Colonic mucosa (tissue), 4 donors: Measurements from ENCODE around the gene SYNJ2BP. TPM values are rescaled to one million over a fixed set of nuclear protein-coding genes. Genes with fewer than 3 reads are reported as not detected.

Source experiments
- DNase-seq: peaks from one replicate; pipeline ENCODE4 v3.0.0-alpha.2; 2020
- H3K27ac ChIP-seq: fragments of 200-600 bp; one replicate; pipeline ENCODE4 v1.8.0; 2021
- H3K27me3 ChIP-seq: fragments of 200-600 bp; one replicate; pipeline ENCODE4 v1.8.0; 2021
- H3K36me3 ChIP-seq: fragments of 200-600 bp; one replicate; pipeline ENCODE4 v1.8.0; 2021
- H3K4me1 ChIP-seq: fragments of 200-600 bp; one replicate; pipeline ENCODE4 v1.8.0; 2021; ENCODE audit warnings: mild to moderate bottlenecking
- H3K4me3 ChIP-seq: fragments of 200-600 bp; one replicate; pipeline ENCODE4 v1.8.0; 2021
- H3K9ac ChIP-seq, 2 donors: one replicate each; pipeline ENCODE4 v1.7.0; 2013; ENCODE audit warnings: control low read depth in 2 of 2, low read depth in 2 of 2, low read length in 2 of 2
- H3K9me3 ChIP-seq: fragments of 200-600 bp; one replicate; pipeline ENCODE4 v1.8.0; 2021
- CTCF ChIP-seq: fragments of 200-600 bp; IDR thresholded peaks from one replicate; pipeline ENCODE4 v1.8.0; 2022; ENCODE audit warnings: antibody characterized with exemption, mild to moderate bottlenecking
- intact Hi-C: fragments of 100-400 bp; cut with DNase I; formaldehyde crosslinking; loops from one replicate; pipeline ENCODE4 v1.14.1; 2022
- total RNA-seq, 2 donors: library from RNA; stranded (reverse); fragmentation: NEBNext Ultra II Directional in 1 of 2; extraction: Animal tissue kit (Norgen Biotek cat#: 25700) in 1 of 2; gene quantifications; one replicate each; pipeline ENCODE4 v1.2.1, GENCODE V29; 2021
- donor health status: healthy.
- donor health status: DM: no; HTN: no; CAD: no.
- donor health status: DM: no; HTN: no; CAD: no.

SYNJ2BP gene, protein sequence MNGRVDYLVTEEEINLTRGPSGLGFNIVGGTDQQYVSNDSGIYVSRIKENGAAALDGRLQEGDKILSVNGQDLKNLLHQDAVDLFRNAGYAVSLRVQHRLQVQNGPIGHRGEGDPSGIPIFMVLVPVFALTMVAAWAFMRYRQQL
- total RNA-seq, result 10 to 100 TPM; 50.6 to 55.4 TPM

DNA sequence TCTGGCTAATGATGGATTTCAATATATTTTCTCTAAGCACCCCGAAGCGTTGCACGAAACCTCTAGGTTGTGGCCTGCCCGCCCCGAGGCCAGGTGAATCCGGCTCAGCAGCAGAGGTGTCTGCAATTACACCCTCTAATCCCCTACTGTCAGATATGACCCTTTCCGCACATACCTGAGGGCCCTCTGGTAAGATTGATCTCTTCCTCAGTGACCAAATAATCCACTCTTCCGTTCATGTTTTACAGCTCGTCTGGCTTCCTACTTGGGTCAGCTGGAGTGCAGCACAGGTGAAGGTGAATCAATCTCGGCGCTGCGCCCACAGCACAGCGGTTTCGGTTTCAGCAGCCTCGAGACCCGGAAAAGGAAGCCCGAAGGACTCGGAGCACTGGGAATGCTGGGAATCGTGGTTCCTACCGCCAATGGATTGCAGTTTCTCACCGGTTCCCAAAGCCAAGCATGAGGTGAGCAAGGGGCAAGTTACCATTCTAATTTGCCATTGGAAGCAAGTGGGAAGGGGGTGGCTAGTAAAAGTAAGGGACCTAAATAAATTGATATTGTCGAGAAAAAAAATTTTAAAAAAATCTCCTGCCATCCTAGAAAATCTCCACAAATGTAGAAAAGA lies at the start of gene SYNJ2BP:
Gene SYNJ2BP (minus strand): TSS at position 366 of the 625 bp plus-strand sequence. CDS start 127 bp downstream, at position 239.
- Histone ChIP-seq H3K9ac (peak within 1 kb of the TSS; percentile 57 to 60), H3K4me3 (peak within 1 kb of the TSS; percentile 77), H3K27ac (peak within 1 kb of the TSS; percentile 85), H3K4me1 (no peaks in the 10 kb centered on the region), H3K36me3 (no peaks in the 10 kb centered on the region), H3K27me3 (no peaks in the 10 kb centered on the region), H3K9me3 (no peaks in the 10 kb centered on the region)
- TF ChIP-seq CTCF, result no peak
- DNase-seq, result peak; percentile 90
- intact Hi-C loops, result no loop called here

GRCh38 chr14:70454731-70455130 lies 37.8 kb upstream of the SYNJ2BP start:
- H3K36me3 ChIP-seq, result no peaks in the 10 kb centered on the region
- no peaks in the 10 kb centered on the region for H3K4me1 ChIP-seq
- DNase-seq, result no peak
- H3K27me3 ChIP-seq, result no peaks in the 10 kb centered on the region
- H3K9me3 ChIP-seq, result no peaks in the 10 kb centered on the region
- no peak for TF ChIP-seq CTCF
- H3K4me3 ChIP-seq, result no peak overlapping the region
- H3K27ac ChIP-seq, result no peak overlapping the region
- no peak overlapping the region for H3K9ac ChIP-seq
- intact Hi-C loops, result no loop called here

DNA sequence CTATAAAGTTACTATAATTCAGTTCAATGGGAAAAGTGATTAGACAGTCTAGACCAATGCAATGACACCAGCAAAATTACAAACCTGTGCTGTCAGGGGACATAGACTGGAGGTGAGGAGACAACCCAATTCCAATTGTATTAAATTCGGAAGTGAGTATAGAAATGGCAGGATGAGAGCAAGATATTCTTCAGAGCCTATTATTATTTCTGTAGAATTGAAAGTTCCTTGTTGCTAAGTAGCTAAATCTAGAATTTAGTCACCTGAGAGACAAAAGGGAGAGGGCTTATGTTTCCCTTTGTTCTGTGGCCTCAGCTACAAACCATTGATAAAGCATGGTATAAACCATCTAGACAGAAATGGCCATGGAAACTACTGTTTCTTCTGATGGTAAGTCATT lies 35.0 kb upstream of the SYNJ2BP start, which contains the start of gene ADAM21:
Gene ADAM21 (plus strand): TSS at position 301 of the 400 bp plus-strand sequence. CDS start 5,326 bp downstream, outside the sequence.
- Histone ChIP-seq H3K9me3 (no peaks in the 10 kb centered on the region), H3K27ac (no peak within 1 kb of the TSS), H3K4me3 (no peak within 1 kb of the TSS), H3K9ac (no peak within 1 kb of the TSS), H3K36me3 (no peaks in the 10 kb centered on the region), H3K27me3 (no peaks in the 10 kb centered on the region), H3K4me1 (no peaks in the 10 kb centered on the region)
- no peak for TF ChIP-seq CTCF
- intact Hi-C loops, result no loop called here
- no peak for DNase-seq

DNA sequence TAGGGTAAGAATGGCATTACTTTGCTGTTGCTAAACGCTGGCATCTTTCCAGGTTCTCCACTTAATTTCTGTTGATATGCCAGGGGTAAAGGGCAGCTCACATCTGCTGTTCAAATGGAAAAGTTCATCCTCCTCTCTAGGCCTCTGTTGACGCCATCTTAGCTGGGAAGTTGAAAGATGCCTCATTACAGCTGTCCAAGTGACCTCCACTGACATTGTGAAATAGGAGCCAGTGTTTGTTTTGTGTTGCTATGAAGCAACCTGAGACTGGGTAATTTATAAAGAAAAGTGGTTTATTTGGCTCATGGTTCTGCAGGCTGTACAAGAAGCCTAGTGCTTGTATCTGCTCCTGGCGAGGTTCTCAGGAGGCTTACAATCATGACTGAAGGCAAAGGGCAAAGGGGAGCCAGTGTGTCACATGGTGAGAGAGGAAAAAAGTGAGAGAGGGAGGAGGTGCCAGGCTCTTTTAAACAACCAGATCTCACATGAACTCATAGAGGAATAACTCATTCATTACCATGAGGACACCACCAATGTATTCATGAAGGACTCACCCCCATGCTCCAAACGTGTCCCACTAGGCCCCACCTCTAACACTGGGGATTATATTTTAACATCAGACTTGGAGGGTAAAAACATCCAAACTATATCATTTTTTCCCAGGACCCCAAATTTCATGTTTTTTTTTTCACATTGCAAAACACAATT lies 31.9 kb upstream of the SYNJ2BP start:
- Histone ChIP-seq H3K36me3 (no peaks in the 10 kb centered on the region), H3K9ac (no peak overlapping the region), H3K9me3 (no peaks in the 10 kb centered on the region), H3K4me1 (no peaks in the 10 kb centered on the region), H3K27ac (no peak overlapping the region), H3K4me3 (no peak overlapping the region), H3K27me3 (no peaks in the 10 kb centered on the region)
- no peak for TF ChIP-seq CTCF
- intact Hi-C loops, result no loop called here
- DNase-seq, result no peak

DNA sequence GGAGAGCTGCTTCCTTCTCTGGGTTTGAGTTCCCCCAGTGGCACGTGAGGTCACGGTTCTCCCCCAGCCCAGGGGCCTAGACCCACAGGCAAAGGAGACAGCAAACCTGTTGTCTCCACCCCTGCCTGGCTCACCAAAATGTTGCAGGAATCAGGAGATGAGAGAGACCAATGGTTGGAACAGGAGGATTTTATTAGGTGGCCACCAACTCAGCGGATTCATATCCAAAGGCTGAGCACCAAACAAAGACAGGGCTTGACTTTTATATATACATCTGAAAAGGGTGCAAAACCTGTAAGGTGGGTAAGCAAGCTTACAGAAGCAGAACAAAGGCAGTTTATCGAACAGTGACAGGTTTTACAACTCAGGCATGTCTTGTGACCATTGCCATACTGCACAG lies 25.9 kb upstream of the SYNJ2BP start:
- H3K36me3 ChIP-seq, result no peaks in the 10 kb centered on the region
- H3K9ac ChIP-seq, result no peak overlapping the region
- no peak for TF ChIP-seq CTCF
- no peak overlapping the region for H3K27ac ChIP-seq
- no peaks in the 10 kb centered on the region for H3K27me3 ChIP-seq
- H3K4me3 ChIP-seq, result no peak overlapping the region
- no peaks in the 10 kb centered on the region for H3K4me1 ChIP-seq
- no peak for DNase-seq
- no peaks in the 10 kb centered on the region for H3K9me3 ChIP-seq
- intact Hi-C loops, result no loop called here
